Erythroblast (primary cell): Measurements from ENCODE around the gene LRP5.

ENCODE experiments used
- GATA1 ChIP-seq: IDR thresholded peaks from 2 replicates; pipeline ENCODE4 v1.6.1; 2011; ENCODE audit warnings: low read depth, mild to moderate bottlenecking, control low read depth, low read length, moderate library complexity
- POLR2A ChIP-seq: IDR thresholded peaks from 2 replicates; pipeline ENCODE4 v1.6.1; 2011; ENCODE audit warnings: mild to moderate bottlenecking, low read length

DNA sequence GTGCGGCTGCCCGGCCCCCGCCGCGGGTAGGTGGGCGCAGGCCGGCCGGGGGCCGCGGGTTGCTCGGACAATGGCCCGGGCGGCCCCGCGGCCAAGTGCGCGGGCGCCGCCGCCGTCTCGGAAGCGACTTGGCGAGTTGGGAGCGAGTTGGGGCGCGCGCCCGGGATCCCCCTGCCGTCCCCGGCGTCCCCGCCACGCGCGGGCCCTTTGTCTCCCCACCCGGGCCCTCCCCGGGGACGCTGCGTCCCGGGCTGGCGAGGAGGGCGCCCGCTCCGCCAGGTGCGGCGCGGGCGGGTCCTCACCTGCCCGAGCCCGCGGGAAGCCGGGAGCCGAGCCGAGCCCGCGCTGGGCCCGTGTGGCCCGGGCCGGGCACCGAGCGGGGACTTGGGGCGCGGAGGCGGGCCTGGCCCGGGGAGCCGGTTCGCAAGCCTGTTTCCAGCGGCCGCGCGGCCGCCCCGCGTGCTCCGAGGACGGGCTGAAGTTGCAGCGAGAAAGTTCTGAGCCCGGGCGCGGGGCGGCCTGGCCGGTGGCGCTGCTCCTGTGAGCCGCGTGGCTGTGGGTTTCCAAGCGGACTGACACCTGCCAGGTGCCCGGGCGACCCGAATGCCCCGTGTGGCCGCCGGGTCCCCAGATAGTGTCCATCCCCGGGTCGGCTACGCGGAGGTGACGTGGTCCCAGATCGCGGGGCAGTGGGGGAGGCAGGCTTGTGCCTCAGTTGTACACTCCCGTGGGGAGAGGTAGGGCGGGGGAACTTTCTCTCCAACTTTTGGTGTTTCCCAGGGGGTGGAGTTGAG, 586 bp downstream of the LRP5 start:
- no peak for TF ChIP-seq POLR2A
- no peak for TF ChIP-seq GATA1
